Activated naive CD8-positive, alpha-beta T cell treated with anti-CD3 and anti-CD28 coated beads, Interleukin-2, amount 50 U/mL, for 24 hours (primary cell): ENCODE data around the gene SAP130.

Experiments used
- ATAC-seq: fragments of 150-1000 bp; cut with Tn5 transposase; one replicate; pipeline ENCODE4 v1.10.0; 2021
- DNase-seq: peaks from one replicate; pipeline ENCODE4 v3.0.0; 2021
- H3K27ac Mint-ChIP-seq: one replicate; pipeline ENCODE4 v1.8.0; 2021; ENCODE audit warnings: mild to moderate bottlenecking, mixed read lengths
- H3K27me3 Mint-ChIP-seq: one replicate; pipeline ENCODE4 v1.8.0; 2021; ENCODE audit warnings: mixed read lengths
- H3K36me3 Mint-ChIP-seq: one replicate; pipeline ENCODE4 v1.8.0; 2021; ENCODE audit warnings: low read depth, mixed read lengths
- H3K4me1 Mint-ChIP-seq: one replicate; pipeline ENCODE4 v1.8.0; 2021; ENCODE audit warnings: mixed read lengths
- H3K4me3 Mint-ChIP-seq: one replicate; pipeline ENCODE4 v1.8.0; 2021; ENCODE audit warnings: mild to moderate bottlenecking, moderate library complexity, mixed read lengths
- H3K9me3 Mint-ChIP-seq: one replicate; pipeline ENCODE4 v1.8.0; 2021; ENCODE audit warnings: mixed read lengths

SAP130 gene

GRCh38 chr2:127996160-127996559 lies 31.7 kb downstream of the SAP130 start:
- no peaks in the 10 kb centered on the region for H3K9me3 Mint-ChIP-seq
- H3K4me3 Mint-ChIP-seq, result no peak overlapping the region
- DNase-seq (no peak), ATAC-seq (no peak)
- no peaks in the 10 kb centered on the region for H3K27me3 Mint-ChIP-seq
- H3K27ac Mint-ChIP-seq, result no peak overlapping the region
- peaks cover 48% of the 10 kb centered on the region for H3K36me3 Mint-ChIP-seq
- no peaks in the 10 kb centered on the region for H3K4me1 Mint-ChIP-seq

GRCh38 chr2:127995725-127996124 lies 32.1 kb downstream of the SAP130 start:
- Mint-ChIP-seq H3K36me3 (peaks cover 45% of the 10 kb centered on the region), H3K27ac (no peak overlapping the region), H3K9me3 (no peaks in the 10 kb centered on the region), H3K27me3 (no peaks in the 10 kb centered on the region), H3K4me1 (no peaks in the 10 kb centered on the region), H3K4me3 (no peak overlapping the region)
- ATAC-seq (no peak), DNase-seq (no peak)

GRCh38 chr2:127993659-127994058 lies 34.2 kb downstream of the SAP130 start:
- Mint-ChIP-seq H3K9me3 (no peaks in the 10 kb centered on the region), H3K27ac (no peak overlapping the region)
- no peak for ATAC-seq

GRCh38 chr2:127991742-127992141 lies 36.1 kb downstream of the SAP130 start:
- no peaks in the 10 kb centered on the region for H3K27me3 Mint-ChIP-seq
- no peaks in the 10 kb centered on the region for H3K4me1 Mint-ChIP-seq
- peaks cover 35% of the 10 kb centered on the region for H3K36me3 Mint-ChIP-seq
- no peak overlapping the region for H3K4me3 Mint-ChIP-seq
- ATAC-seq (no peak), DNase-seq (no peak)
- no peak overlapping the region for H3K27ac Mint-ChIP-seq
- no peaks in the 10 kb centered on the region for H3K9me3 Mint-ChIP-seq

More at GRCh38 chr2:127993659-127994058, 34.2 kb downstream of the SAP130 start:
- H3K27me3 Mint-ChIP-seq, result no peaks in the 10 kb centered on the region
- DNase-seq, result no peak
- peaks cover 39% of the 10 kb centered on the region for H3K36me3 Mint-ChIP-seq
- no peak overlapping the region for H3K4me3 Mint-ChIP-seq
- H3K4me1 Mint-ChIP-seq, result no peaks in the 10 kb centered on the region

- H3K4me1 Mint-ChIP-seq, result no peaks in the 10 kb centered on the region
- H3K36me3 Mint-ChIP-seq, result peaks cover 31% of the 10 kb centered on the region
- no peak overlapping the region for H3K4me3 Mint-ChIP-seq
- no peaks in the 10 kb centered on the region for H3K9me3 Mint-ChIP-seq
- DNase-seq (no peak), ATAC-seq (no peak)
- no peak overlapping the region for H3K27ac Mint-ChIP-seq
- no peaks in the 10 kb centered on the region for H3K27me3 Mint-ChIP-seq
These were observed 41.2 kb downstream of the SAP130 start for GRCh38 chr2:127986548-127987079.

GRCh38 chr2:127985735-127986134 lies 42.1 kb downstream of the SAP130 start:
- Mint-ChIP-seq H3K9me3 (no peaks in the 10 kb centered on the region), H3K4me1 (no peaks in the 10 kb centered on the region), H3K36me3 (peaks cover 29% of the 10 kb centered on the region), H3K27me3 (no peaks in the 10 kb centered on the region), H3K27ac (no peak overlapping the region), H3K4me3 (no peak overlapping the region)
- ATAC-seq (no peak), DNase-seq (no peak)

GRCh38 chr2:127985026-127985734 lies 42.7 kb downstream of the SAP130 start:
- Mint-ChIP-seq H3K27ac (no peak overlapping the region), H3K4me1 (no peaks in the 10 kb centered on the region), H3K9me3 (no peaks in the 10 kb centered on the region), H3K36me3 (peaks cover 31% of the 10 kb centered on the region), H3K4me3 (no peak overlapping the region), H3K27me3 (no peaks in the 10 kb centered on the region)
- ATAC-seq (no peak), DNase-seq (no peak)

- peaks cover 30% of the 10 kb centered on the region for H3K36me3 Mint-ChIP-seq
- no peaks in the 10 kb centered on the region for H3K4me1 Mint-ChIP-seq
- no peak overlapping the region for H3K4me3 Mint-ChIP-seq
- no peak for DNase-seq
- no peaks in the 10 kb centered on the region for H3K9me3 Mint-ChIP-seq
- no peaks in the 10 kb centered on the region for H3K27me3 Mint-ChIP-seq
- no peak overlapping the region for H3K27ac Mint-ChIP-seq
- ATAC-seq, result no peak
These were observed 43.3 kb downstream of the SAP130 start for GRCh38 chr2:127984551-127984950.

GRCh38 chr2:127969446-127969845 lies 58.4 kb downstream of the SAP130 start:
- H3K4me3 Mint-ChIP-seq, result no peak overlapping the region
- no peaks in the 10 kb centered on the region for H3K9me3 Mint-ChIP-seq
- H3K27me3 Mint-ChIP-seq, result no peaks in the 10 kb centered on the region
- DNase-seq, result no peak
- H3K4me1 Mint-ChIP-seq, result no peaks in the 10 kb centered on the region
- H3K27ac Mint-ChIP-seq, result no peak overlapping the region
- no peak for ATAC-seq
- H3K36me3 Mint-ChIP-seq, result peaks cover 27% of the 10 kb centered on the region

- no peak overlapping the region for H3K27ac Mint-ChIP-seq
- H3K4me3 Mint-ChIP-seq, result no peak overlapping the region
- no peaks in the 10 kb centered on the region for H3K9me3 Mint-ChIP-seq
- peaks cover 24% of the 10 kb centered on the region for H3K36me3 Mint-ChIP-seq
- no peak for ATAC-seq
- no peak for DNase-seq
- H3K4me1 Mint-ChIP-seq, result no peaks in the 10 kb centered on the region
- H3K27me3 Mint-ChIP-seq, result no peaks in the 10 kb centered on the region
These were observed 59.1 kb downstream of the SAP130 start for GRCh38 chr2:127968610-127969339.

GRCh38 chr2:127961729-127962128 lies 66.1 kb downstream of the SAP130 start:
- Mint-ChIP-seq H3K27me3 (no peaks in the 10 kb centered on the region), H3K27ac (no peak overlapping the region), H3K4me1 (no peaks in the 10 kb centered on the region), H3K4me3 (no peak overlapping the region), H3K9me3 (peaks cover 3% of the 10 kb centered on the region), H3K36me3 (peaks cover 24% of the 10 kb centered on the region)
- DNase-seq (no peak), ATAC-seq (no peak)

GRCh38 chr2:127957240-127957639 lies 70.6 kb downstream of the SAP130 start:
- H3K36me3 Mint-ChIP-seq, result peaks cover 16% of the 10 kb centered on the region
- no peak overlapping the region for H3K4me3 Mint-ChIP-seq
- DNase-seq (no peak), ATAC-seq (no peak)
- no peaks in the 10 kb centered on the region for H3K4me1 Mint-ChIP-seq
- no peaks in the 10 kb centered on the region for H3K9me3 Mint-ChIP-seq
- H3K27ac Mint-ChIP-seq, result no peak overlapping the region
- H3K27me3 Mint-ChIP-seq, result no peaks in the 10 kb centered on the region

GRCh38 chr2:127954857-127955256 lies 73.0 kb downstream of the SAP130 start:
- H3K4me1 Mint-ChIP-seq, result no peaks in the 10 kb centered on the region
- no peak overlapping the region for H3K4me3 Mint-ChIP-seq
- no peak for ATAC-seq
- H3K27me3 Mint-ChIP-seq, result no peaks in the 10 kb centered on the region
- DNase-seq, result no peak
- no peak overlapping the region for H3K27ac Mint-ChIP-seq
- H3K36me3 Mint-ChIP-seq, result peaks cover 11% of the 10 kb centered on the region
- no peaks in the 10 kb centered on the region for H3K9me3 Mint-ChIP-seq

GRCh38 chr2:127953849-127954248 lies 74.0 kb downstream of the SAP130 start:
- Mint-ChIP-seq H3K27ac (no peak overlapping the region), H3K27me3 (no peaks in the 10 kb centered on the region), H3K36me3 (peaks cover 15% of the 10 kb centered on the region), H3K4me3 (no peak overlapping the region), H3K9me3 (no peaks in the 10 kb centered on the region), H3K4me1 (no peaks in the 10 kb centered on the region)
- DNase-seq, result no peak
- no peak for ATAC-seq

GRCh38 chr2:127953128-127953718 lies 74.6 kb downstream of the SAP130 start:
- Mint-ChIP-seq H3K36me3 (peaks cover 15% of the 10 kb centered on the region), H3K4me3 (no peak overlapping the region), H3K9me3 (no peaks in the 10 kb centered on the region), H3K27ac (no peak overlapping the region), H3K4me1 (no peaks in the 10 kb centered on the region), H3K27me3 (no peaks in the 10 kb centered on the region)
- no peak for ATAC-seq
- DNase-seq, result no peak
